Central memory CD8-positive, alpha-beta T cell (primary cell): ENCODE data around the gene TEX47.

ENCODE experiments used
- ATAC-seq: fragments of 150-1000 bp; cut with Tn5 transposase; replicated peaks from 2 replicates; pipeline ENCODE4 v1.10.0; 2022; ENCODE audit warnings: mild to moderate bottlenecking, moderate FRiP score, moderate number of reproducible peaks; ENCODE audit not compliant: poor library complexity, severe bottlenecking; ENCODE audit errors: extremely low read depth
- DNase-seq, 2 donors: peaks; one replicate each; pipeline ENCODE4 v3.0.0; 2021; ENCODE audit warnings: low spot score in 2 of 2
- H3K27ac Mint-ChIP-seq: one replicate; pipeline ENCODE4 v1.8.0; 2022; ENCODE audit warnings: low read depth, mild to moderate bottlenecking, moderate library complexity, mixed read lengths
- H3K27me3 Mint-ChIP-seq: one replicate; pipeline ENCODE4 v1.8.0; 2022; ENCODE audit warnings: mixed read lengths
- H3K36me3 Mint-ChIP-seq: one replicate; pipeline ENCODE4 v1.8.0; 2022; ENCODE audit warnings: mild to moderate bottlenecking, moderate library complexity, mixed read lengths; ENCODE audit not compliant: insufficient read depth
- H3K4me1 Mint-ChIP-seq: one replicate; pipeline ENCODE4 v1.8.0; 2022; ENCODE audit warnings: mixed read lengths
- H3K4me3 Mint-ChIP-seq: one replicate; pipeline ENCODE4 v1.8.0; 2022; ENCODE audit warnings: mild to moderate bottlenecking, moderate library complexity, mixed read lengths
- H3K9me3 Mint-ChIP-seq: one replicate; pipeline ENCODE4 v1.8.0; 2022; ENCODE audit warnings: mixed read lengths

Gene TEX47

GRCh38 chr7:88795553-88795952 lies at the start of gene TEX47:
TEX47 (minus strand) TSS chr7:88795737; CDS start chr7:88794942, 795 bp downstream.
- DNase-seq (no peak), ATAC-seq (no peak)
- Mint-ChIP-seq H3K27me3 (no peaks in the 10 kb centered on the region), H3K9me3 (peaks cover 4% of the 10 kb centered on the region), H3K4me3 (no peak within 1 kb of the TSS), H3K27ac (no peak within 1 kb of the TSS), H3K4me1 (no peaks in the 10 kb centered on the region), H3K36me3 (no peaks in the 10 kb centered on the region)

DNA sequence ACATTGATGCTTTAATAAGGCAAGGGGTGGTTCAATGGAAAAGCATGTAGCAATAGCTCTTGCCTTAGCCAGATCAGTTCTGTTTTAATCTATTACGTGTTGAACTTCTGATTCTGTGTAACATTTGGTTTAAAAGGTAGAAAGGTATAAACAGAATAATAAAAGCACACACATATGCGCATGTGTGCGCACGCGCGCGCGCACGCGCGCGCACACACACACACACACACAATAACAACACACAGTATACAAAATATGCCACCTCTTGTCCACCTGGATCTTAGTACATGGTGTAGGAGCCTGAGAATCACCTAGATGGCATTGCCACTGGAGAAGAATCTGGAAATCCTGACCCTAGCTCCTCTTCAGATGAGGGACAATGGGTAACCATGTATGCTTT lies 49.6 kb upstream of the TEX47 start:
- no peak for ATAC-seq
- Mint-ChIP-seq H3K4me3 (no peak overlapping the region), H3K9me3 (peaks cover 1% of the 10 kb centered on the region), H3K4me1 (no peaks in the 10 kb centered on the region), H3K27ac (no peak overlapping the region), H3K36me3 (no peaks in the 10 kb centered on the region), H3K27me3 (no peaks in the 10 kb centered on the region)
- DNase-seq, result no peak

DNA sequence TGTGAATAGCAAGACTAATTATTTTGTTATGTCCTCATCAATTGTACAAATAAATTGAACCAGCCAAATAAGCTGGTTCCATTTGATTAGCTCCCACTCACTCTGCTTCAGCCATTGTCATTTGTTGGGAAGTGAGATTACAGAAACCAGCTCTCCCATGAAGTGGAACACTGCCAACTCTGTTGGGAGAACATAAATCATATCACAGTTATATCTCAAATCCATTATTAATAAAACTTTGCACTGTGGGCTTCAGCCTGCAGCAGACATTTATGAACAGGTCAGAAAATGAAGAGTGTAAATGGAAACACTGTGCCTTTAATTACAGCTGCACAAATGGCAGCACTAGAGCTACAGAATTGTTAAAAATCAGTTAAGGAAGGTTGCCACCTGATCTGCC lies 46.7 kb upstream of the TEX47 start:
- ATAC-seq, result no peak
- no peak overlapping the region for H3K4me3 Mint-ChIP-seq

GRCh38 chr7:88835147-88835728 lies 39.7 kb upstream of the TEX47 start:
- Mint-ChIP-seq H3K27ac (no peak overlapping the region), H3K36me3 (no peaks in the 10 kb centered on the region), H3K9me3 (no peaks in the 10 kb centered on the region), H3K4me1 (no peaks in the 10 kb centered on the region), H3K27me3 (no peaks in the 10 kb centered on the region), H3K4me3 (no peak overlapping the region)
- ATAC-seq, result no peak
- DNase-seq, result no peak

More for the DNA sequence above, 46.7 kb upstream of the TEX47 start:
- DNase-seq, result no peak
- Mint-ChIP-seq H3K9me3 (no peaks in the 10 kb centered on the region), H3K27ac (no peak overlapping the region), H3K4me1 (no peaks in the 10 kb centered on the region), H3K36me3 (no peaks in the 10 kb centered on the region), H3K27me3 (no peaks in the 10 kb centered on the region)

DNA sequence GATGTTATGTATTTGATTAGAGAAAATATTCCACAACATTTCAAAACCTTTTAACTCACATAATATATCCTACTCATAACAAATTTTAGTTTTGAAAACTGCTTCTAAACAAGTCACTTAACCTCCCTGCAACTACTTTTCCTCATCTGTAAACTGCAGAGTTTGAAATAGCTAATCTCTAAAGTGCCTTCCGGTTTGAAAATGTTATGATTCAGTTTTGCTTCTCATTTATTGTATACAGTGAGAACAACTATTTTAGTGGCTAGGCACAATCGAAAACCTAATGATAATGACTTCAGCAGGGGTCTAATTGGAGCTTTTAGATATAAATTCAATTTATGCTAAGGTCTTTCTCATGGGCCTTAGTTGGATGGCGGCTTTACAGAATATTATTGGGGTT lies 30.7 kb upstream of the TEX47 start:
- H3K4me1 Mint-ChIP-seq, result no peaks in the 10 kb centered on the region
- peaks cover 19% of the 10 kb centered on the region for H3K9me3 Mint-ChIP-seq
- no peak overlapping the region for H3K27ac Mint-ChIP-seq
- ATAC-seq, result no peak
- no peaks in the 10 kb centered on the region for H3K27me3 Mint-ChIP-seq
- H3K36me3 Mint-ChIP-seq, result no peaks in the 10 kb centered on the region
- DNase-seq, result no peak
- H3K4me3 Mint-ChIP-seq, result no peak overlapping the region

DNA sequence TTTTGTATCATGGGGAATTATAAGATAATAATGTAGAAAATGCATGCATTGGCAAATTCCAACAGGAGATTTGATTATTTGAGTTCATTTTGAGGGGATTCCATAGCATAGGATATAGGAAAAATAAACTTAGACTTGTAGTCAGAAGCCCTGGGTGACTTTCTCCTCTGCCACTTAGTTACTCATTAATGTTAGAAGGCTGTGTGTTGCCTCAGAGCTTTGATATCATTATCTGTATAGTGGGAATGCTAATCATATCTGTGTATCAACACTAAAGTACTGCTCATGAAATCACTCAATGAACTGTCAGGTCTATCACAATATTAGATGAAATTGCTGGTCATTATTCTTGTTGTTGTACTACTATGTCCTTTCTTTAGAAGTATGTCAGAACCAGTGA lies 23.0 kb upstream of the TEX47 start:
- Mint-ChIP-seq H3K9me3 (peaks cover 14% of the 10 kb centered on the region), H3K4me3 (no peak overlapping the region), H3K36me3 (no peaks in the 10 kb centered on the region), H3K27me3 (no peaks in the 10 kb centered on the region), H3K27ac (no peak overlapping the region), H3K4me1 (no peaks in the 10 kb centered on the region)
- DNase-seq, result no peak
- ATAC-seq, result no peak

- Mint-ChIP-seq H3K27ac (no peak overlapping the region), H3K36me3 (no peaks in the 10 kb centered on the region), H3K27me3 (no peaks in the 10 kb centered on the region), H3K9me3 (peaks cover 5% of the 10 kb centered on the region), H3K4me1 (no peaks in the 10 kb centered on the region), H3K4me3 (no peak overlapping the region)
- DNase-seq, result no peak
- no peak for ATAC-seq
Measured at GRCh38 chr7:88806280-88807037, 10.9 kb upstream of the TEX47 start.

- Mint-ChIP-seq H3K36me3 (no peaks in the 10 kb centered on the region), H3K27me3 (no peaks in the 10 kb centered on the region), H3K9me3 (peaks cover 5% of the 10 kb centered on the region), H3K4me3 (no peak overlapping the region), H3K27ac (no peak overlapping the region), H3K4me1 (no peaks in the 10 kb centered on the region)
- DNase-seq (no peak), ATAC-seq (no peak)
Measured at GRCh38 chr7:88801046-88801445, 5.5 kb upstream of the TEX47 start.

DNA sequence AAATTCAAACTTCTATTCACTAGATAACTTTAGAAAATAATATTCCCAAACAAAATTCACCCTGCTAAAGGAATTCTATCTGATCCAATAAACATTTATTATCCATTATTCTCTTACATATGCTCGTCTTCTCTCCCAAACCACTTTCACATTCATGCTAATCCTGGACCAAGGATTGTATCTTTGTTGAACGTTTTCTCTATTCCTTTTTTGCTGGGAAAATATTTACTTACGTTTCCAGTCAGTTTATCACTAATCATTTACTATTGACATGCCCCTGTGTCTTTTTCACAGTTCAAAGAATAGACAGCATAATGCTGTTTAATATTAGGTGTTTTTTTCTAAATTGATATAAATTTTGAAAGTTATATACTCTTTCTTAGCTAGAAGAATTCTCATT lies 3.2 kb downstream of the TEX47 start:
- Mint-ChIP-seq H3K4me1 (no peaks in the 10 kb centered on the region), H3K9me3 (peaks cover 4% of the 10 kb centered on the region), H3K27me3 (no peaks in the 10 kb centered on the region), H3K4me3 (no peak overlapping the region), H3K36me3 (no peaks in the 10 kb centered on the region), H3K27ac (no peak overlapping the region)
- no peak for ATAC-seq
- no peak for DNase-seq

DNA sequence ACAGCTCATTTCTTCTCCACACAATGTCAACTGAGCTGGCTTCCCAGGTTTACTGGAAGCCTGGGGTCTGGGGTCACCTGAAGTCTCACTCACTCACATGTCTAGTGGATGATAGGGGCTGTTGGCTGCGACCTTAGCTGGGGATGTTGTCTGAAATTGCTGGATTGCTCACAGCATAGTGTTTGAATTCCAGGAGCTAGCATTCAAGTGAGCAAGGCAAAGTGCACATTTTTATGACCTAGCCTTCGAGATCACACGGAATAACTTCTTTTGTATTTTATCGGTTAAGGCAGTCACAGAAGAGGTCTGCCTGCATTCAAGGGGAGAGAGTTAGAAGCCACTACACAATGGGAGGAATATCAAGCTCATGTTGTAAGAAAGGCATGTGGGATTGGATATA lies 3.6 kb downstream of the TEX47 start:
- Mint-ChIP-seq H3K27me3 (no peaks in the 10 kb centered on the region), H3K27ac (no peak overlapping the region), H3K4me3 (no peak overlapping the region), H3K4me1 (no peaks in the 10 kb centered on the region), H3K36me3 (no peaks in the 10 kb centered on the region), H3K9me3 (peaks cover 4% of the 10 kb centered on the region)
- DNase-seq (no peak), ATAC-seq (no peak)

DNA sequence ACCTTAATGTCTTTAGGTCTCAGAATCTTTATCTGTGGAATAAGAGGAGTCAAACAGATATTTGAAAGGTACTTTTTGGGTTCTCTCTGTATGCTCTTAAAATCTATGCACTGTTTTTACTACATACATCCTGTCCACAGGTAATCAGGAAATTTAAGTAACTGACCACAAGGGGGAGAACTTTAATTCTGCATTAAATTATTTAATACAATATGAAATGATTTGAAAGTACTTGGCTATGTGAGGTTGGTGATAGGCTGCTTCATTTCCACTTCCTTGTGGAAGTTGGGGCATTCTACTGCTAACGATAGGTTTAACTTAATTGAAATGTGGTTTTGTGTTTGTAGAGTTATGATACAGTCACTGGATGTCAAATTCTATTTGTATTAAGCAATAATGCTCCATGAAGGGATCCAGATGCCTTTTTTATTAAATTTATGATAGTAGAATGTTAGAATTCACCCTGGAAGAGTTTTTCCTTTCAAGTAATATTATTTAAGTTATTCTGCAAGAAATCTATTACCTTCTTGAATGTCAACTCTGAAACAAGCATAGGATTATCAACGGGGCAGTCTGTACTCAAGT lies 6.0 kb downstream of the TEX47 start:
- Mint-ChIP-seq H3K36me3 (no peaks in the 10 kb centered on the region), H3K9me3 (no peaks in the 10 kb centered on the region), H3K27me3 (no peaks in the 10 kb centered on the region), H3K4me3 (no peak overlapping the region), H3K27ac (no peak overlapping the region), H3K4me1 (no peaks in the 10 kb centered on the region)
- ATAC-seq (no peak), DNase-seq (no peak)

- no peaks in the 10 kb centered on the region for H3K4me1 Mint-ChIP-seq
- DNase-seq (no peak), ATAC-seq (no peak)
- H3K27ac Mint-ChIP-seq, result no peak overlapping the region
- H3K9me3 Mint-ChIP-seq, result no peaks in the 10 kb centered on the region
- no peaks in the 10 kb centered on the region for H3K36me3 Mint-ChIP-seq
- H3K27me3 Mint-ChIP-seq, result no peaks in the 10 kb centered on the region
- no peak overlapping the region for H3K4me3 Mint-ChIP-seq
Measured at GRCh38 chr7:88787777-88788176, 7.8 kb downstream of the TEX47 start.

- Mint-ChIP-seq H3K4me3 (no peak overlapping the region), H3K27me3 (no peaks in the 10 kb centered on the region), H3K36me3 (no peaks in the 10 kb centered on the region), H3K27ac (no peak overlapping the region), H3K9me3 (no peaks in the 10 kb centered on the region), H3K4me1 (no peaks in the 10 kb centered on the region)
- DNase-seq (no peak), ATAC-seq (no peak)
Measured at GRCh38 chr7:88775838-88776237, 19.7 kb downstream of the TEX47 start.
